B cell (primary cell): ENCODE results near the gene SEMA4F. TPM values are rescaled to one million over a fixed set of nuclear protein-coding genes. Genes with fewer than 3 reads are reported as not detected.

ENCODE experiments used
- ATAC-seq: fragments of 200-7000 bp; cut with Tn5 transposase; one replicate; pipeline ENCODE4 v1.10.0; 2021; ENCODE audit warnings: low read depth, mild to moderate bottlenecking, moderate number of reproducible peaks, moderate library complexity
- CTCF ChIA-PET: fragments of 350-600 bp; sonication (Branson Sonifier 250); formaldehyde crosslinking; loops from one replicate; lab custom pipeline; 2021; ENCODE audit warnings: antibody characterized with exemption, inconsistent platforms; lab: Charles Lee
- POLR2A ChIA-PET: fragments of 350-600 bp; sonication (Branson Sonifier 250); formaldehyde crosslinking; loops from one replicate; lab custom pipeline; 2021; ENCODE audit warnings: antibody characterized with exemption; lab: Charles Lee
- DNase-seq: peaks from one replicate; pipeline ENCODE4 v3.0.0; 2013
- H2AFZ ChIP-seq: 2 replicates; pipeline ENCODE4 v1.6.1; 2012; ENCODE audit warnings: mild to moderate bottlenecking, low read depth, low read length; ENCODE audit not compliant: insufficient read depth, poor library complexity, severe bottlenecking
- H3K27ac ChIP-seq, 2 donors: 1 replicate in 1 of 2; 2 replicates in 1 of 2; pipeline ENCODE4 v1.5.1; 2012 to 2013; ENCODE audit warnings: low read length in 2 of 2, mild to moderate bottlenecking in 2 of 2, moderate library complexity in 1 of 2
- H3K27me3 ChIP-seq, 4 experiments: fragments of 200-600 bp in 1 of 4; sonication (generic) in 1 of 4; replicated peaks in 1 of 4; 1 replicate in 2 of 4; 2 replicates in 2 of 4; pipeline versions ENCODE4 v1.6.1 to v1.7.0; 2013 to 2016; ENCODE audit warnings: low read length in 3 of 4, mild to moderate bottlenecking in 2 of 4, mixed read lengths in 1 of 4, moderate library complexity in 1 of 4; ENCODE audit not compliant: insufficient read depth in 4 of 4, control insufficient read depth in 3 of 4; ENCODE audit errors: control extremely low read depth in 1 of 4
- H3K36me3 ChIP-seq, 2 experiments: replicated peaks in 1 of 2; 1 replicate in 1 of 2; 2 replicates in 1 of 2; pipeline versions ENCODE4 v1.6.1 to v1.7.1; 2013; ENCODE audit warnings: low read length in 1 of 2; ENCODE audit not compliant: insufficient read depth in 2 of 2, control insufficient read depth in 1 of 2; ENCODE audit errors: control extremely low read depth in 1 of 2, extremely low read depth in 1 of 2
- H3K4me1 ChIP-seq, 2 donors: fragments of 200-600 bp in 1 of 2; sonication (generic) in 1 of 2; 1 replicate in 1 of 2; 2 replicates in 1 of 2; pipeline versions ENCODE4 v1.5.1 to v1.6.1; 2013 to 2017; ENCODE audit warnings: low read length in 2 of 2; ENCODE audit not compliant: control insufficient read depth in 2 of 2, insufficient read depth in 2 of 2
- H3K4me2 ChIP-seq: replicated peaks from 2 replicates; pipeline ENCODE3; 2012; ENCODE audit warnings: mild to moderate bottlenecking, low read depth, low read length; ENCODE audit not compliant: poor library complexity, severe bottlenecking
- H3K4me3 ChIP-seq, 5 experiments: fragments of 200-600 bp in 1 of 5; sonication (generic) in 1 of 5; 1 replicate in 3 of 5; 2 replicates in 2 of 5; pipeline versions ENCODE4 v1.5.1 to v1.7.0; 2011 to 2016; ENCODE audit warnings: low read length in 4 of 5, mild to moderate bottlenecking in 4 of 5, low read depth in 2 of 5, control low read depth in 1 of 5, moderate library complexity in 1 of 5; ENCODE audit not compliant: insufficient read depth in 1 of 5; ENCODE audit errors: control extremely low read depth in 1 of 5, extremely low read depth in 1 of 5
- H3K79me2 ChIP-seq: fragments of 200-600 bp; sonication (generic); one replicate; pipeline ENCODE4 v1.6.0; 2016; ENCODE audit warnings: low read length; ENCODE audit not compliant: control insufficient read depth, insufficient read depth
- H3K9ac ChIP-seq: fragments of 200-600 bp; sonication (generic); 2 replicates; pipeline ENCODE4 v1.6.1; 2017; ENCODE audit warnings: mild to moderate bottlenecking, low read length, moderate library complexity
- H3K9me3 ChIP-seq, 3 donors: one replicate each; pipeline versions ENCODE4 v1.6.1 to v1.7.1; 2013; ENCODE audit warnings: low read length in 2 of 3; ENCODE audit not compliant: control insufficient read depth in 2 of 3, insufficient read depth in 1 of 3; ENCODE audit errors: control extremely low read depth in 1 of 3
- H4K20me1 ChIP-seq: 2 replicates; pipeline ENCODE4 v1.6.0; 2012; ENCODE audit warnings: mild to moderate bottlenecking, low read length; ENCODE audit not compliant: insufficient read depth, control insufficient read depth, poor library complexity, severe bottlenecking
- H3K27ac Mint-ChIP-seq: one replicate; pipeline ENCODE4 v1.8.0; 2021; ENCODE audit warnings: mixed read lengths
- H3K27me3 Mint-ChIP-seq: one replicate; pipeline ENCODE4 v1.8.0; 2021; ENCODE audit warnings: mixed read lengths
- H3K4me1 Mint-ChIP-seq: one replicate; pipeline ENCODE4 v1.8.0; 2021; ENCODE audit warnings: mixed read lengths
- H3K4me3 Mint-ChIP-seq: one replicate; pipeline ENCODE4 v1.8.0; 2021; ENCODE audit warnings: mixed read lengths
- H3K9me3 Mint-ChIP-seq: one replicate; pipeline ENCODE4 v1.8.0; 2022; ENCODE audit warnings: mixed read lengths; ENCODE audit not compliant: insufficient read depth
- CTCF ChIP-seq: fragments of 200-600 bp; IDR thresholded peaks from one replicate; pipeline ENCODE4 v1.8.0; 2022; ENCODE audit warnings: antibody characterized with exemption, mild to moderate bottlenecking
- EZH2 ChIP-seq: IDR thresholded peaks from 2 replicates; pipeline ENCODE4 v1.6.1; 2012; ENCODE audit warnings: borderline replicate concordance, low read depth, mild to moderate bottlenecking, moderate library complexity, low read length; ENCODE audit not compliant: insufficient read depth, poor library complexity, severe bottlenecking
- WGBS: methylation state at CpG from one replicate; pipeline ENCODE4 v1.1.5; 2013; ENCODE audit warnings: missing lambda C conversion rate; ENCODE audit not compliant: insufficient coverage; 5-methylcytosine and 5-hydroxymethylcytosine counted together
- intact Hi-C: fragments of 100-400 bp; cut with micrococcal nuclease; formaldehyde crosslinking; loops from one replicate; pipeline ENCODE4 v1.10.0; 2022
- polyA plus RNA-seq: library from polyadenylated mRNA; depleted of rRNA; stranded (reverse); fragments of >200 nt; gene quantifications from 2 replicates; pipeline ENCODE4 v1.2.3, GENCODE V29; 2012
- total RNA-seq, 2 donors: library from RNA; stranded (reverse); fragments of 120-200 nt in 1 of 2; gene quantifications; 1 replicate in 1 of 2; 2 replicates in 1 of 2; pipeline versions ENCODE4 v1.2.3 to v1.2.4, GENCODE V29; 2013 to 2022

Gene SEMA4F
- total and polyA plus RNA-seq, 2 donors (not counting 1 experiment from before 2014, with no cell fraction given): 5.4 to 19.3 TPM

GRCh38 chr2:74655579-74655978 lies 1.5 kb downstream of the SEMA4F start:
- H3K4me1 Mint-ChIP-seq: peaks cover 18% of the 10 kb centered on the region
- TF ChIP-seq EZH2 (no peak), CTCF (no peak)

GRCh38 chr2:74658516-74658915 lies 4.5 kb downstream of the SEMA4F start:
- DNase-seq (no peak), ATAC-seq (no peak)
- ChIA-PET POLR2A (no interaction called here), CTCF (no interaction called here)
- WGBS: 90% methylated on average over 1 of the region's 2 CpGs
- TF ChIP-seq EZH2: no peak
- TF ChIP-seq CTCF: no peak
- H3K4me2 ChIP-seq: no peak overlapping the region
- no peak overlapping the region for H2AFZ ChIP-seq
- no peaks in the 10 kb centered on the region for H3K9me3 ChIP-seq
- H4K20me1 ChIP-seq: no peaks in the 10 kb centered on the region
- peaks cover 0 to 11% of the 10 kb centered on the region in 2 experiments for H3K36me3 ChIP-seq
- H3K4me1 ChIP-seq: peaks cover 8 to 11% of the 10 kb centered on the region in 2 donors
- H3K79me2 ChIP-seq: no peaks in the 10 kb centered on the region
- Mint-ChIP-seq H3K9me3 (no peaks in the 10 kb centered on the region), H3K4me3 (no peak overlapping the region), H3K4me1 (peaks cover 14% of the 10 kb centered on the region), H3K27ac (no peak overlapping the region), H3K27me3 (no peaks in the 10 kb centered on the region)
- H3K27me3 ChIP-seq: no peaks in the 10 kb centered on the region
- no peak overlapping the region for H3K9ac ChIP-seq
- intact Hi-C loops: no loop called here
- H3K4me3 ChIP-seq: no peak overlapping the region
- H3K27ac ChIP-seq: no peak overlapping the region

More at GRCh38 chr2:74655579-74655978, 1.5 kb downstream of the SEMA4F start:
- no peak overlapping the region for H2AFZ ChIP-seq
- H3K4me1 ChIP-seq: peaks cover 8 to 13% of the 10 kb centered on the region in 2 donors
- no peak overlapping the region for H3K27ac ChIP-seq
- ATAC-seq (no peak), DNase-seq (no peak)
- no peaks in the 10 kb centered on the region for H3K36me3 ChIP-seq
- H3K9me3 ChIP-seq: no peaks in the 10 kb centered on the region
- Mint-ChIP-seq H3K27ac (peak overlapping the region; percentile 54), H3K4me3 (peak overlapping the region; percentile 50), H3K27me3 (no peaks in the 10 kb centered on the region), H3K9me3 (no peaks in the 10 kb centered on the region)
- H3K9ac ChIP-seq: no peak overlapping the region
- no peak overlapping the region for H3K4me2 ChIP-seq
- POLR2A ChIA-PET: no interaction called here
- H3K27me3 ChIP-seq: no peaks in the 10 kb centered on the region
- H3K79me2 ChIP-seq: no peaks in the 10 kb centered on the region
- H4K20me1 ChIP-seq: no peaks in the 10 kb centered on the region
- no peak overlapping the region for H3K4me3 ChIP-seq
- intact Hi-C loops: loop anchor here (2.0 kb wide), 1 partner anchor 67 kb away; no protein-coding TSS in a partner anchor
- CTCF ChIA-PET: interaction anchor here (1.9 kb wide), 1 partner anchor 68 kb away, joined by 7 read pairs; no protein-coding TSS in a partner anchor
- 86% methylated on average over 1 of the region's 1 CpG for WGBS
